DOHH2 (cell line): ENCODE results near the gene TM9SF2.

Experiments
- H3F3A ChIP-seq: fragments of 200-600 bp; sonication (generic), shearing (Covaris generic); 2 replicates; pipeline ENCODE4 v1.6.0; 2016; ENCODE audit warnings: antibody characterized with exemption, mild to moderate bottlenecking; ENCODE audit not compliant: control insufficient read depth, insufficient read depth
- H3K27ac ChIP-seq: fragments of 200-600 bp; sonication (generic); 2 replicates; pipeline ENCODE4 v1.5.1; 2014; ENCODE audit warnings: low read depth, mild to moderate bottlenecking, low read length, moderate library complexity
- H3K27me3 ChIP-seq: fragments of 200-600 bp; sonication (generic); 2 replicates; pipeline ENCODE4 v1.6.1; 2014; ENCODE audit warnings: mild to moderate bottlenecking, low read length, mixed read lengths; ENCODE audit not compliant: control insufficient read depth
- H3K36me3 ChIP-seq: fragments of 200-600 bp; sonication (generic); 2 replicates; pipeline ENCODE4 v1.6.1; 2014; ENCODE audit warnings: mild to moderate bottlenecking, low read length, moderate library complexity, mixed read lengths; ENCODE audit not compliant: control insufficient read depth
- H3K4me1 ChIP-seq: fragments of 200-600 bp; sonication (generic); 2 replicates; pipeline ENCODE4 v1.6.1; 2014; ENCODE audit warnings: mild to moderate bottlenecking, low read length, mixed read lengths; ENCODE audit not compliant: control insufficient read depth
- H3K4me2 ChIP-seq: fragments of 200-600 bp; sonication (generic); 2 replicates; pipeline ENCODE4 v1.6.0; 2014; ENCODE audit warnings: mild to moderate bottlenecking, low read length, moderate library complexity
- H3K4me3 ChIP-seq: fragments of 200-600 bp; sonication (generic); 2 replicates; pipeline ENCODE4 v1.5.1; 2014; ENCODE audit warnings: mild to moderate bottlenecking, low read length, mixed read lengths
- H3K79me2 ChIP-seq: fragments of 200-600 bp; sonication (generic); 2 replicates; pipeline ENCODE4 v1.6.1; 2014; ENCODE audit warnings: mild to moderate bottlenecking, low read length, mixed read lengths; ENCODE audit not compliant: control insufficient read depth
- H3K9me2 ChIP-seq: fragments of 200-600 bp; sonication (generic); replicated peaks from 2 replicates; pipeline ENCODE4 v1.6.1; 2014; ENCODE audit warnings: mild to moderate bottlenecking, low read length, mixed read lengths; ENCODE audit not compliant: control insufficient read depth
- H3K9me3 ChIP-seq: fragments of 200-600 bp; sonication (generic); 2 replicates; pipeline ENCODE4 v1.6.1; 2014; ENCODE audit warnings: antibody characterized with exemption, low read length, mixed read lengths; ENCODE audit not compliant: control insufficient read depth, insufficient read depth
- H4K20me1 ChIP-seq: fragments of 200-600 bp; sonication (generic); 2 replicates; pipeline ENCODE4 v1.6.0; 2014; ENCODE audit warnings: low read depth, mild to moderate bottlenecking, antibody characterized with exemption, low read length, moderate library complexity; ENCODE audit not compliant: control insufficient read depth, insufficient read depth
- CTCF ChIP-seq: fragments of 200-600 bp; sonication (generic); IDR thresholded peaks from one replicate; pipeline ENCODE4 v1.5.1; 2014; ENCODE audit warnings: antibody characterized with exemption, mild to moderate bottlenecking, low read depth, low read length; ENCODE audit not compliant: poor library complexity, severe bottlenecking
- EZH2phosphoT487 ChIP-seq: fragments of 200-600 bp; sonication (generic); IDR thresholded peaks from 2 replicates; pipeline ENCODE4 v1.6.1; 2017; ENCODE audit warnings: borderline replicate concordance, mild to moderate bottlenecking, antibody characterized with exemption, low read length, moderate library complexity, mixed read lengths

The TM9SF2 gene

GRCh38 chr13:99559560-99559959, 58.3 kb downstream of the TM9SF2 start:
- Histone ChIP-seq H4K20me1 (no peaks in the 10 kb centered on the region), H3K4me1 (no peaks in the 10 kb centered on the region), H3K36me3 (peaks cover 68% of the 10 kb centered on the region), H3K79me2 (no peaks in the 10 kb centered on the region), H3K9me2 (no peaks in the 10 kb centered on the region), H3F3A (no peaks in the 10 kb centered on the region), H3K27ac (no peak overlapping the region), H3K9me3 (no peaks in the 10 kb centered on the region), H3K4me3 (no peak overlapping the region), H3K27me3 (no peaks in the 10 kb centered on the region), H3K4me2 (no peak overlapping the region)
- TF ChIP-seq CTCF (no peak), EZH2phosphoT487 (no peak)

GRCh38 chr13:99563404-99563803, 62.1 kb downstream of the TM9SF2 start:
- Histone ChIP-seq H3K4me2 (no peak overlapping the region), H3K27ac (no peak overlapping the region), H3K36me3 (peaks cover 46% of the 10 kb centered on the region), H3K4me1 (no peaks in the 10 kb centered on the region), H3K9me3 (peaks cover 5% of the 10 kb centered on the region; the same call in 1 of the 2 replicates), H4K20me1 (no peaks in the 10 kb centered on the region), H3K9me2 (no peaks in the 10 kb centered on the region), H3K4me3 (no peak overlapping the region), H3K79me2 (no peaks in the 10 kb centered on the region), H3F3A (no peaks in the 10 kb centered on the region), H3K27me3 (no peaks in the 10 kb centered on the region)
- TF ChIP-seq EZH2phosphoT487 = no peak

- TF ChIP-seq CTCF = no peak
- TF ChIP-seq EZH2phosphoT487 = no peak
- H3K36me3 ChIP-seq = peaks cover 38% of the 10 kb centered on the region
- no peak overlapping the region for H3K27ac ChIP-seq
- H3K79me2 ChIP-seq = no peaks in the 10 kb centered on the region
- no peaks in the 10 kb centered on the region for H3K27me3 ChIP-seq
- H3K4me2 ChIP-seq = no peak overlapping the region
- H3K4me3 ChIP-seq = no peak overlapping the region
- H4K20me1 ChIP-seq = no peaks in the 10 kb centered on the region
- no peaks in the 10 kb centered on the region for H3F3A ChIP-seq
- no peaks in the 10 kb centered on the region for H3K4me1 ChIP-seq
- H3K9me2 ChIP-seq = no peaks in the 10 kb centered on the region
- H3K9me3 ChIP-seq = peaks cover 5% of the 10 kb centered on the region; the same call in 1 of the 2 replicates
These were observed 63.1 kb downstream of the TM9SF2 start for GRCh38 chr13:99564386-99564785.

- Histone ChIP-seq H3K4me1 (no peaks in the 10 kb centered on the region), H3K36me3 (peaks cover 30% of the 10 kb centered on the region), H4K20me1 (no peaks in the 10 kb centered on the region), H3K4me2 (no peak overlapping the region), H3K79me2 (no peaks in the 10 kb centered on the region), H3K27ac (no peak overlapping the region), H3K4me3 (no peak overlapping the region), H3K9me3 (peaks cover 5% of the 10 kb centered on the region; the same call in 1 of the 2 replicates), H3F3A (no peaks in the 10 kb centered on the region), H3K27me3 (no peaks in the 10 kb centered on the region), H3K9me2 (no peaks in the 10 kb centered on the region)
- TF ChIP-seq EZH2phosphoT487 (no peak), CTCF (no peak)
These were observed 64.3 kb downstream of the TM9SF2 start for GRCh38 chr13:99565478-99566124.
